ENCODE measurements around the gene MKNK2. TPM values are rescaled to one million over a fixed set of nuclear protein-coding genes. Genes with fewer than 3 reads are reported as not detected.

The MKNK2 gene
- total RNA-seq, 1 experiment from 2014 or later, result 96.8 TPM

DNA sequence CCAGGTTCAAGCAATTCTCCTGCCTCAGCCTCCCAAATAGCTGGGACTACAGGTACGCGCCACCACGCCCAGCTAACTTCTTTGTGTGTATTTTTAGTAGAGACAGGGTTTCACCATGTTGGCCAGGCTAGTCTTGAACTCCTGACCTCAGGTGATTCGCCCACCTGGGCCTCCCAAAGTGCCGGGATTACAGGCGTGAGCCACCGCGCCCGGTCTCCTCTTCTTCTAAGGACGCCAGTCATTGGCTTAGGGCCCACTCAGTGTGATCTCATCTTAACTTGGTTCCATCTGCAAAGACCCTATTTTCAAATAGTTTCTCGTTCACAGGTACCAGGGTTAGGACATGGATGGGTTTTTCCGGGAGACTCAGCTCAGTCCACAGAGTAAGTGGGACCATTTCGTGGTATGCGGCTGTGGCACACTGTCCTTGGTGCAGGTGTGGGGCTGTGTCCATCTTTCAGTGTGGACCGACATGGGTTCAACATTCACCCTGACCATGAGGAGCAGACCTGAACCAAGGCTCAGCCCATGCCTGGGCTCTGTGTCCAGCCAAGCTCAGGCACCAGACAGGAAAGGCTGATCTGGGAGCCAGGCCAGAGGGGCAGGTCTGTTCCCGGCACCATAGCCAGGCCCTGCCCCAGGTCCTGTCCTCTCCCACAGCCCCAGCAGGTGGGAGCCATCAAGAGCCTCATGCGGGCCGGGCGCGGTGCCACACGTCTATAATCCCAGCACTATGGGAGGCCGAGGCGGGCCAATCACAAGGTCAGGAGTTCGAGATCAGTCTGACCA, 2.8 kb upstream of the MKNK2 start:
- no peak overlapping the region for H3K4me2 ChIP-seq (ENCODE audit: low read length)
- no TSS peak for BruUV-seq (replicated peaks)

DNA sequence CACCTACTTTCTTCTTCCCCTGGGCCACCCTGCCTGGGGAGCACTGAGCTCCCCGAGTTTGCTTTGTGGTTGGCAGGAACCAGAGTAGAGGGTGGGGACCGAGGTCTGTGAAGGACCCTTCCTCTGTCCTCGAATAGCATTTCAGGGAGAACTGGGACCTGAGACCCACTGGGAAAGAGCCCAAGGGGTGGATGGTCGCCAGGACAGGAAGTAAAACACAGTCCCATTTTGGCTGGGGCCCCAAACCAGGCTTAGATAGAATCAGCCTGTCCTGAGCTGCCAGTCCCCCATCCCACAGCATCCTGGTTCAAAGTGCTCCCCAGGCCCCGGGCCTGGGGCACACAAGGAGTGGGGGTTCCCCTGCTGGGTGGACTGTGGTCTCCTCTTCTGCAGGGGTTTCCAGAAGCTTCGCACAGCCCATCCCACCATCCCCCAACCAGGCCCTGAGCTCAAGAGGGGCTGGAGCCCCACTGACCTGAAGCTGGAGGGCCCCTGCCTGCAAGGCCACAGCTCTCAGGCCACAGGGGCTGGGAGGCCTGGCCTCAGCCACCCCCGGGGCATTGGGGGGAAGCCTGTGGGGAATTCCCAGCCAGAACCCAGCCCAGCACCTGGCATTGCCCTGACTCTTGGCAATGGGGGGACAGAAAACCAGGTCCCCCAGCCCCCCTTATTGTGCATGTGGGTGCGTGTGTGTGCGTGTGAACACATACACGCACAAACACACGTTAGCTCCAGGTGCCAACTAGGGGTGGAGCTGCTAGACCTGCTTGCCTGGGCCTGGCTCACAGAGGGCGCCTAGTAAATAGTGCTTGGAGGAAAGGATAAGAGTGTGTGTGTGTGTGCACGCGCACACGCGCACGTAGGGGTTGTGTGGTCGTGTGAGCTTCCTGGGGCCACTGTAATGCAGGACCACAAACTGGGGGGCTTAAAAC, 995 bp upstream of the MKNK2 start:
- BruUV-seq (replicated peaks), result TSS peak; percentile 67
- peak overlapping the region; percentile 51; the same call in 1 of the 2 replicates for H3K4me3 ChIP-seq (ENCODE audit: low read length)
- H3K27me3 ChIP-seq (ENCODE audit: low read length), result no peaks in the 10 kb centered on the region
- H3K9me3 ChIP-seq (ENCODE audit: low read length), result no peaks in the 10 kb centered on the region
- H3K4me2 ChIP-seq (ENCODE audit: low read length), result peak overlapping the region; percentile 75
- no peak overlapping the region for H3K27ac ChIP-seq (ENCODE audit: low read length)
- intact Hi-C loops (cut with micrococcal nuclease), result no loop called here
- TF ChIP-seq EZH2phosphoT487 (IDR thresholded peaks at IDR 0.05; ENCODE audit: borderline replicate concordance, low read length) (no peak), EZH2 (IDR thresholded peaks at IDR 0.05; ENCODE audit: low read length, unreplicated experiment) (no peak)
- TF ChIP-seq, protein P1, sequence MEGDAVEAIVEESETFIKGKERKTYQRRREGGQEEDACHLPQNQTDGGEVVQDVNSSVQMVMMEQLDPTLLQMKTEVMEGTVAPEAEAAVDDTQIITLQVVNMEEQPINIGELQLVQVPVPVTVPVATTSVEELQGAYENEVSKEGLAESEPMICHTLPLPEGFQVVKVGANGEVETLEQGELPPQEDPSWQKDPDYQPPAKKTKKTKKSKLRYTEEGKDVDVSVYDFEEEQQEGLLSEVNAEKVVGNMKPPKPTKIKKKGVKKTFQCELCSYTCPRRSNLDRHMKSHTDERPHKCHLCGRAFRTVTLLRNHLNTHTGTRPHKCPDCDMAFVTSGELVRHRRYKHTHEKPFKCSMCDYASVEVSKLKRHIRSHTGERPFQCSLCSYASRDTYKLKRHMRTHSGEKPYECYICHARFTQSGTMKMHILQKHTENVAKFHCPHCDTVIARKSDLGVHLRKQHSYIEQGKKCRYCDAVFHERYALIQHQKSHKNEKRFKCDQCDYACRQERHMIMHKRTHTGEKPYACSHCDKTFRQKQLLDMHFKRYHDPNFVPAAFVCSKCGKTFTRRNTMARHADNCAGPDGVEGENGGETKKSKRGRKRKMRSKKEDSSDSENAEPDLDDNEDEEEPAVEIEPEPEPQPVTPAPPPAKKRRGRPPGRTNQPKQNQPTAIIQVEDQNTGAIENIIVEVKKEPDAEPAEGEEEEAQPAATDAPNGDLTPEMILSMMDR (conservative IDR thresholded peaks at IDR 0.05; ENCODE audit: low read depth, low read length), result no peak
- H3K79me2 ChIP-seq (ENCODE audit: low read length), result peaks cover 38% of the 10 kb centered on the region
- H2AFZ ChIP-seq (ENCODE audit: low read length), result peak overlapping the region; percentile 77
- H4K20me1 ChIP-seq (ENCODE audit: low read length), result peaks cover 34% of the 10 kb centered on the region
- no peak for ATAC-seq
- H3K9me2 ChIP-seq (replicated peaks; ENCODE audit: low read length), result no peaks in the 10 kb centered on the region
- peaks cover 41% of the 10 kb centered on the region for H3K4me1 ChIP-seq (ENCODE audit: insufficient read depth, low read length)
- POLR2A ChIA-PET (ENCODE audit: unreplicated experiment), result interaction anchor here (0.6 to 0.8 kb wide), 2 partner anchors 100 to 197 kb away, joined by 3 to 6 read pairs; no protein-coding TSS in a partner anchor
- H3K9ac ChIP-seq (ENCODE audit: low read length), result peak overlapping the region; percentile 52
- no peaks in the 10 kb centered on the region for H3F3A ChIP-seq (ENCODE audit: low read length, unreplicated experiment)
- no peak for DNase-seq
- H3K36me3 ChIP-seq (ENCODE audit: low read depth, low read length), result no peaks in the 10 kb centered on the region
- CTCF ChIA-PET, result no interaction called here

More for the DNA sequence above, 2.8 kb upstream of the MKNK2 start:
- Histone ChIP-seq H3F3A (ENCODE audit: low read length, unreplicated experiment) (no peaks in the 10 kb centered on the region), H4K20me1 (ENCODE audit: low read length) (peaks cover 18% of the 10 kb centered on the region), H3K4me1 (ENCODE audit: insufficient read depth, low read length) (peaks cover 27% of the 10 kb centered on the region), H3K9ac (ENCODE audit: low read length) (no peak overlapping the region), H3K4me3 (ENCODE audit: low read length) (no peak overlapping the region), H3K9me3 (ENCODE audit: low read length) (no peaks in the 10 kb centered on the region), H3K27ac (ENCODE audit: low read length) (no peak overlapping the region), H3K27me3 (ENCODE audit: low read length) (no peaks in the 10 kb centered on the region), H3K79me2 (ENCODE audit: low read length) (peaks cover 20% of the 10 kb centered on the region), H3K9me2 (replicated peaks; ENCODE audit: low read length) (no peaks in the 10 kb centered on the region), H2AFZ (ENCODE audit: low read length) (no peak overlapping the region), H3K36me3 (ENCODE audit: low read depth, low read length) (no peaks in the 10 kb centered on the region)
- ATAC-seq (no peak), DNase-seq (no peak)
- TF ChIP-seq, protein P1 (conservative IDR thresholded peaks at IDR 0.05; ENCODE audit: low read depth, low read length), result no peak
- intact Hi-C loops (cut with micrococcal nuclease), result no loop called here
- POLR2A ChIA-PET (ENCODE audit: unreplicated experiment), result no interaction called here
- CTCF ChIA-PET, result no interaction called here
